IMR-90 (cell line): ENCODE data around the gene FA2H.
A peak's percentile ranks its signal among the peaks of the same experiment; 100 is the strongest.

Experiments
- CEBPB ChIP-seq: IDR thresholded peaks from 2 replicates; pipeline ENCODE4 v1.6.1; 2012; ENCODE audit warnings: low read depth, low read length, improper control_type of control experiment
- CTCF ChIP-seq: conservative IDR thresholded peaks from 2 replicates; pipeline ENCODE4 v1.5.1; 2012; ENCODE audit warnings: mild to moderate bottlenecking, low read depth, low read length, improper control_type of control experiment
- FOS ChIP-seq: fragments of 150-350 bp; IDR thresholded peaks from 2 replicates; pipeline ENCODE4 v1.6.1; 2016; ENCODE audit warnings: low read depth, low read length

DNA sequence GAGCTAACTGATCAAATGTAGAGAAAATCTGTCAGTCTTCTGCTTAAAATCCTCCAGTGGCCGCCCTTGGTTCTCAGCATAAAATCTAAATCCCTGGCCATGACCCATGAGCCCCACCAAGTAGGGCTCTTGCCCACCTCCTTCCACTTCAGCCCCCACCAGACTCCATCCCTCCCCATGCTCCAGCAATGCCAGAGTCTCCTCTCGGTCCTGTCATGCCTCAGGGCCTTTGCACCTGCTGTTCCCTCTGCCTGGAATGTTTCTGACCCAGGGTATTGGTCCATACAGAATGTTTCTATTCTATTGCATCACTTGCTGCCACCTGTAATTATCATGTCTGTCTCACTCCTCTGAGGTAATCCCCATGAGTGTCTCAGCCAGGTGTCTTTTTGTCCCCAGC, 22.4 kb downstream of the FA2H start:
- TF ChIP-seq CEBPB (0 out of 2 replicates have a peak, but pooled peaks have one; percentile 2), CTCF (no peak), FOS (no peak)
